Natural killer cell (primary cell): Measurements from ENCODE around the gene FBXO27. TPM values are rescaled to one million over a fixed set of nuclear protein-coding genes. Genes with fewer than 3 reads are reported as not detected.
"Not testable (repeated sequence)": the region's sequence is repeated elsewhere in the genome, so short reads cannot be mapped to it uniquely, and the experiment has no call there.

Experiments used
- ATAC-seq, 3 donors: fragments of 150-1000 bp in 2 of 3; fragments of 200-7000 bp in 1 of 3; cut with Tn5 transposase; 1 replicate in 1 of 3; 2 replicates in 2 of 3; pipeline ENCODE4 v1.10.0; 2021; ENCODE audit warnings: mild to moderate bottlenecking in 2 of 3, moderate library complexity in 2 of 3
- DNase-seq, 2 donors: peaks; one replicate each; pipeline versions ENCODE4 v3.0.0 to v3.0.0-alpha.2; 2013 to 2021; ENCODE audit warnings: mixed read lengths in 1 of 2
- H3K27ac ChIP-seq: one replicate; pipeline ENCODE4 v1.5.1; 2013; ENCODE audit warnings: mild to moderate bottlenecking, low read length
- H3K27me3 ChIP-seq: one replicate; pipeline ENCODE4 v1.6.1; 2013; ENCODE audit warnings: low read length; ENCODE audit not compliant: control insufficient read depth, insufficient read depth
- H3K36me3 ChIP-seq: one replicate; pipeline ENCODE4 v1.6.1; 2013; ENCODE audit warnings: low read length; ENCODE audit not compliant: control insufficient read depth, insufficient read depth
- H3K4me1 ChIP-seq: one replicate; pipeline ENCODE4 v1.6.1; 2013; ENCODE audit warnings: low read length; ENCODE audit not compliant: control insufficient read depth, insufficient read depth
- H3K4me3 ChIP-seq: one replicate; pipeline ENCODE4 v1.5.1; 2013; ENCODE audit warnings: low read length
- H3K9me3 ChIP-seq: one replicate; pipeline ENCODE4 v1.6.1; 2013; ENCODE audit warnings: low read length; ENCODE audit not compliant: control insufficient read depth, insufficient read depth
- H3K27ac Mint-ChIP-seq, 2 donors: one replicate each; pipeline ENCODE4 v1.8.0; 2022; ENCODE audit warnings: mild to moderate bottlenecking in 2 of 2, mixed read lengths in 2 of 2, moderate library complexity in 1 of 2
- H3K27me3 Mint-ChIP-seq, 2 donors: one replicate each; pipeline ENCODE4 v1.8.0; 2022; ENCODE audit warnings: low read depth in 2 of 2, mixed read lengths in 2 of 2
- H3K36me3 Mint-ChIP-seq: one replicate; pipeline ENCODE4 v1.8.0; 2022; ENCODE audit warnings: mixed read lengths
- H3K4me1 Mint-ChIP-seq, 2 donors: one replicate each; pipeline ENCODE4 v1.8.0; 2022; ENCODE audit warnings: mixed read lengths in 2 of 2
- H3K4me3 Mint-ChIP-seq: one replicate; pipeline ENCODE4 v1.8.0; 2022; ENCODE audit warnings: mild to moderate bottlenecking, moderate library complexity, mixed read lengths
- H3K9me3 Mint-ChIP-seq, 2 donors: one replicate each; pipeline ENCODE4 v1.8.0; 2022; ENCODE audit warnings: mixed read lengths in 2 of 2
- WGBS: methylation state at CpG from one replicate; pipeline ENCODE4 v1.1.7; 2013; ENCODE audit warnings: missing lambda C conversion rate; ENCODE audit not compliant: insufficient coverage; 5-methylcytosine and 5-hydroxymethylcytosine counted together
- intact Hi-C: fragments of 100-400 bp; cut with micrococcal nuclease; formaldehyde crosslinking; loops from one replicate; pipeline ENCODE4 v1.14.2; 2022
- total RNA-seq, 4 donors: library from RNA; stranded (reverse); fragments of 120-200 nt in 1 of 4; gene quantifications; one replicate each; pipeline versions ENCODE4 v1.2.3 to v1.2.4, GENCODE V29; 2013 to 2022
- TF ChIP-seq, protein P1 (sequence below): fragments of 200-600 bp; IDR thresholded peaks from one replicate; pipeline ENCODE4 v1.8.0; 2022; ENCODE audit warnings: antibody characterized with exemption

The FBXO27 gene
- total RNA-seq, 3 donors from 2014 or later (not counting 1 experiment from before 2014, with no cell fraction given): 0.23 to 0.38 TPM; not detected in 1

DNA sequence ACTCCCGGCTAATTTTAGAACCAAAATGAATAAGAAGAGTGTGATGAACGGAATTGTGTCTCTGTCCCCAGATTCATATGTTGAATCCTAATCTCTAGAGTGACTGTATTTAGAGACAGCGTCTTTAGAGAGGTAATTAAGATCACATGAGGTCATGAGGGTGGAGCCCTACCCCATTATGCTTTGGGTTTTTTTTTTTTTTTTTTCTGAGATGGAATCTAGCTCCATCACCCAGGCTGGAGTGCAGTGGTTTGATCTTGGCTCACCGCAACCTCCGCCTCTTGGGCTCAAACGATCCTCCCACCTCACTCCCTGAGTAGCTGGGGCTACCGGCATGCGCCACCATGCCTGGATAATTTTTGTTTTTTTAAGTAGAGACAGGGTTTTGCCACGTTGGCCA is 27.9 kb downstream of the FBXO27 start:
- Histone ChIP-seq H3K27me3 (no peaks in the 10 kb centered on the region), H3K4me1 (no peaks in the 10 kb centered on the region), H3K4me3 (no peak overlapping the region), H3K36me3 (no peaks in the 10 kb centered on the region), H3K9me3 (no peaks in the 10 kb centered on the region), H3K27ac (no peak overlapping the region)
- intact Hi-C loops: no loop called here
- Mint-ChIP-seq H3K36me3 (no peaks in the 10 kb centered on the region), H3K27ac (no peak overlapping the region), H3K27me3 (peaks cover 0 to 5% of the 10 kb centered on the region in 2 donors), H3K4me3 (no peak overlapping the region), H3K9me3 (no peaks in the 10 kb centered on the region), H3K4me1 (no peaks in the 10 kb centered on the region)
- 92% methylated on average over 9 of the region's 9 CpGs for WGBS
- DNase-seq (no peak), ATAC-seq (no peak)
- TF ChIP-seq, protein P1, sequence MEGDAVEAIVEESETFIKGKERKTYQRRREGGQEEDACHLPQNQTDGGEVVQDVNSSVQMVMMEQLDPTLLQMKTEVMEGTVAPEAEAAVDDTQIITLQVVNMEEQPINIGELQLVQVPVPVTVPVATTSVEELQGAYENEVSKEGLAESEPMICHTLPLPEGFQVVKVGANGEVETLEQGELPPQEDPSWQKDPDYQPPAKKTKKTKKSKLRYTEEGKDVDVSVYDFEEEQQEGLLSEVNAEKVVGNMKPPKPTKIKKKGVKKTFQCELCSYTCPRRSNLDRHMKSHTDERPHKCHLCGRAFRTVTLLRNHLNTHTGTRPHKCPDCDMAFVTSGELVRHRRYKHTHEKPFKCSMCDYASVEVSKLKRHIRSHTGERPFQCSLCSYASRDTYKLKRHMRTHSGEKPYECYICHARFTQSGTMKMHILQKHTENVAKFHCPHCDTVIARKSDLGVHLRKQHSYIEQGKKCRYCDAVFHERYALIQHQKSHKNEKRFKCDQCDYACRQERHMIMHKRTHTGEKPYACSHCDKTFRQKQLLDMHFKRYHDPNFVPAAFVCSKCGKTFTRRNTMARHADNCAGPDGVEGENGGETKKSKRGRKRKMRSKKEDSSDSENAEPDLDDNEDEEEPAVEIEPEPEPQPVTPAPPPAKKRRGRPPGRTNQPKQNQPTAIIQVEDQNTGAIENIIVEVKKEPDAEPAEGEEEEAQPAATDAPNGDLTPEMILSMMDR: no peak

GRCh38 chr19:39003796-39004195 is 28.6 kb downstream of the FBXO27 start:
- H3K27ac Mint-ChIP-seq: no peak overlapping the region
- no peaks in the 10 kb centered on the region for H3K4me1 Mint-ChIP-seq
- no peak for ATAC-seq
- H3K27me3 Mint-ChIP-seq: peaks cover 0 to 5% of the 10 kb centered on the region in 2 donors
- Histone ChIP-seq H3K27ac (no peak overlapping the region), H3K4me1 (no peaks in the 10 kb centered on the region), H3K27me3 (no peaks in the 10 kb centered on the region), H3K9me3 (no peaks in the 10 kb centered on the region), H3K4me3 (no peak overlapping the region), H3K36me3 (no peaks in the 10 kb centered on the region)
- intact Hi-C loops: no loop called here
- no peak for DNase-seq
- WGBS: 100% methylated on average over 3 of the region's 4 CpGs
- TF ChIP-seq, protein P1: no peak
- no peaks in the 10 kb centered on the region for H3K36me3 Mint-ChIP-seq
- H3K9me3 Mint-ChIP-seq: no peaks in the 10 kb centered on the region
- H3K4me3 Mint-ChIP-seq: no peak overlapping the region

DNA sequence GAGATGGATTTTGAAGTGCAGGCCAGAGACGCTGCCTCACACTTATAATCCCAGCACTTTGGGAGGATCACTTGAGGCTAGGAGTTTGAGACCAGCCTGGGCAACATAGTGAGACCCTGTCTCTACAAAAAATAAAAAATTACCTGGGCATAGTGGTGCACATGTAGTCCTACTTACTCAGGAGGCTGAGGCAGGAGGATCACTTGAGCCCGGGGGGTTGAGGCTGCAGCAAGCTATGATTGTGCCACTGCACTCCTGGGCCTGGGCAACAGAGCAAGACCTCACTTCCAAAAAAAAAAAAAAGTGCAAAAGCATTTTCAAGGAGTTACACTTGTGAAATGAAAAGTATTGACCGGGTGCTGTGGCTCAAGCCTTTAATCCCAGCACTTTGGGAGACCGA is 29.2 kb downstream of the FBXO27 start:
- no peak overlapping the region for H3K27ac ChIP-seq
- 91% methylated on average over 4 of the region's 4 CpGs for WGBS
- no peaks in the 10 kb centered on the region for H3K36me3 Mint-ChIP-seq
- DNase-seq: no peak
- H3K36me3 ChIP-seq: no peaks in the 10 kb centered on the region
- H3K4me3 Mint-ChIP-seq: no peak overlapping the region
- no peaks in the 10 kb centered on the region for H3K9me3 ChIP-seq
- TF ChIP-seq, protein P1: no peak
- H3K9me3 Mint-ChIP-seq: no peaks in the 10 kb centered on the region
- no peaks in the 10 kb centered on the region for H3K4me1 Mint-ChIP-seq
- H3K4me3 ChIP-seq: no peak overlapping the region
- peaks cover 0 to 5% of the 10 kb centered on the region in 2 donors for H3K27me3 Mint-ChIP-seq
- no peaks in the 10 kb centered on the region for H3K4me1 ChIP-seq
- H3K27me3 ChIP-seq: no peaks in the 10 kb centered on the region
- no peak for ATAC-seq
- intact Hi-C loops: no loop called here
- no peak overlapping the region for H3K27ac Mint-ChIP-seq

DNA sequence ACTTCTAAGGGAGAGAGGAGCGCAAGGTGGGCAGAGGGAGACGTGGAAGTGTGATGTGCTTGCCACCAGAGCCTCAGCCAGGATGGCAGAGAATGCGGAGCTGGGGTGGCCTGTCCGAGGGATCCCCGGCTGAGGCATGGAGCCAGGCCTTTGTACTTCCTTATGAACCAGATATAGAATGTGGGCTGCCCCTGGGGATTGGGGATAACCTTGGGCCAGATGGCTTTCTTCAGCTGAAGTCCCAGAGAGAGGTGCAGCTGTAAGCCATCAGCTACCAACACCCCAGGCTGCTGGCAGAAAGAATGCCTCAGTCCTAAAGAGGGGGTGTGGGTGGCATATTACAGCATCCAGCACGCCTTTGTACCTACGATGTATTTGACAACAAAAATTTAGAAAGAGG is 31.3 kb downstream of the FBXO27 start:
- H3K36me3 ChIP-seq: no peaks in the 10 kb centered on the region
- no peaks in the 10 kb centered on the region for H3K4me1 ChIP-seq
- peaks cover 0 to 5% of the 10 kb centered on the region in 2 donors for H3K27me3 Mint-ChIP-seq
- H3K27ac ChIP-seq: no peak overlapping the region
- H3K9me3 Mint-ChIP-seq: no peaks in the 10 kb centered on the region
- H3K27me3 ChIP-seq: no peaks in the 10 kb centered on the region
- H3K4me3 ChIP-seq: no peak overlapping the region
- TF ChIP-seq, protein P1: no peak
- H3K36me3 Mint-ChIP-seq: no peaks in the 10 kb centered on the region
- no peak overlapping the region for H3K4me3 Mint-ChIP-seq
- no peaks in the 10 kb centered on the region for H3K4me1 Mint-ChIP-seq
- ATAC-seq: no peak
- no peak overlapping the region for H3K27ac Mint-ChIP-seq
- intact Hi-C loops: no loop called here
- H3K9me3 ChIP-seq: no peaks in the 10 kb centered on the region
- DNase-seq: no peak
- WGBS: 89% methylated on average over 7 of the region's 7 CpGs

GRCh38 chr19:38997576-38997975 is 34.8 kb downstream of the FBXO27 start:
- WGBS: 92% methylated on average over 3 of the region's 3 CpGs
- H3K4me3 Mint-ChIP-seq, H3K36me3 Mint-ChIP-seq, H3K27ac ChIP-seq, H3K4me1 ChIP-seq, H3K9me3 ChIP-seq, ATAC-seq, H3K27me3 Mint-ChIP-seq, H3K27ac Mint-ChIP-seq, DNase-seq, H3K27me3 ChIP-seq, H3K36me3 ChIP-seq, intact Hi-C loops, H3K4me1 Mint-ChIP-seq, H3K9me3 Mint-ChIP-seq, H3K4me3 ChIP-seq: not testable (repeated sequence)
